ENCODE measurements around the gene SPAG7.

The SPAG7 gene

GRCh38 chr17:4974115-4974670 is 6.6 kb upstream of the SPAG7 start:
- no peak for DNase-seq

GRCh38 chr17:4973256-4974114 is 5.9 kb upstream of the SPAG7 start:
- peak in 1 of 2 experiments; percentile 1 for DNase-seq

DNA sequence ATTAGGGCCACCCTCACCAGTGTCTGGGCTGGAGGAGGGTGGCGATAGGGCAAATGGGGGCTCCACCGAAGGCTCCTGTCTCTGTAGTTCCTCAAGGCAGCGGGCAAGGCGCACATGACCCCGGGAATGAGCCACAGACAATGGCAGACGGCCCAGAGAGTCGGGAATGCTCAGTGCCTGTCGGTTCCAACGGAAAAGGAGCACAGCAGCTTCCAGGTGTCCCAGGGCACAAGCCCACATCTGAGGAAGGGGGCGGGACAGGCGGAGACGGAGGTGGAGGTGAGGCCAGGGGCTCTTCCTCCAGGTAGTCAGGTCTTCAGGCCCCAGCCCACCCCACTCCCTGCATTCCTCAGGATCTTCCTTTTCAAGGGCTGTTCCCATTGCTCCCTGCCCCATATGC is 5.1 kb upstream of the SPAG7 start:
- no peak for DNase-seq

DNA sequence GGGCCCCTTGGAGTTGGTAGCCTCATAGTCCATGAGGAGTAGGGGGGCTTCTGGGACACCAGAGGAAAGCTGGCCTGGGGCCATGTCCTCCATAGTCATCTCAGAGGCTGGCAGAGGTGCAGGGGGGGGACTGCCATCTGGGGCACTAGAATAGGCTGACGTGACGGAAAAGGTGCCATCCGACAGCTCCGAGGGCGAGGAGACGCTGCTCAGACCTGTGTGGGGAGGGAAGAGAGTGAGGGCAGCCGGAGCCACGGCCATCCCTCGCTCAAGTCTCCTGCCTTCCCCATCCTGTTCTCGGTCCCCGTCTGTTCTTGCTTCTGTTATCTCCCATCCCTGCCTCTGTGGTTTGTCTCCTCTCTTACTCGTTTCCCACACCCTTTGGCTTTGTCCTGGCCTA is 4.7 kb upstream of the SPAG7 start:
- DNase-seq, result no peak

DNA sequence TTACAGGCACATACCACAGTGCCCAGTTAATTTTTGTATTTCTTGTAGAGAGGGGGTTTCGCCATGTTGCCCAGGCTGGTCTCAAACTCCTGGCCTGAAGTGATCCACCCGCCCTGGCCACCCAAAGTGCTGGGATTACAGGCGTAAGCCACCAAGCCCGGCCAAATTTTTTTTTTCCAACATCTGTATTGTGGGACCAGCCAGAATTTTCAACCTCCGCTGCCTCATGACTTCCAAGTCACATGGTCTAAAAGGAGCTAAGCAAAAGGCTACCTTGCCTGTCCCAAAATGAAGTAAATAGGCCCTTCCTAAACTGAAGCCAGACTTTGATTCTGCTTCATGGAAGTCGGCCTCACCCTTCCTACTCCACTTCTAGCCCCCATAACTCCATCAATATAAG is 4.2 kb upstream of the SPAG7 start:
- DNase-seq, result no peak

- no peak for DNase-seq
Observed at GRCh38 chr17:4970273-4970672, 2.7 kb upstream of the SPAG7 start.

GRCh38 chr17:4969551-4970173 is 2.0 kb upstream of the SPAG7 start:
- DNase-seq, result no peak

GRCh38 chr17:4969047-4969550 is 1.5 kb upstream of the SPAG7 start:
- DNase-seq, result peak in 1 of 2 experiments; percentile 5

DNA sequence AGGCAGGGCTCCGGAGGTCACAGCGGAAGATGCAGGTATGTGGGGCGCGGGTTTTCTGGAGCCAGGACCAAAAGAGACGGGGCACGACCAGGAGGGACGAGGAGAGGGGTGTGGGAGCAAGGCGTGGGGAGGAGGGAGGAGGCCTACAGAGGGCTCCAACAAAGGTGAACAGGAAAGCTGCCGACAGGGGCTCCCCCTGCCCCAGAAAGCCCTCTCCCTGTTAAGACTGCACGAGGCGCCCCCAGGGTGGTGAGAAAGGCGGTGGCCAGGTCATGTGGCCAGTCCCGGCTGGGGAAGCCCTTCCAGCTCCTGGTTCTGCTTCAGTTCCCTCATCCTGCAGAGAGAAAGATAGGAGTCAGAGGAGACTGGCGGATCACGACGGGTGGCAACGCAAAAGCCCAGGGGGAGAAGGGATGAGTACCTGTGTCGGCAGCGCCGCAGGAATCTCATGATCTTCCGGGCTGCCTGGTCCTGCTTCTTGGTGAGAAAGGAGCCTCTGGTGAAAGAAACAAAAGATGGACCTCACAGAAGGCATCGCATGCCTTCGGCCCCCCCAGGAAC is 949 bp upstream of the SPAG7 start:
- DNase-seq, result no peak

DNA sequence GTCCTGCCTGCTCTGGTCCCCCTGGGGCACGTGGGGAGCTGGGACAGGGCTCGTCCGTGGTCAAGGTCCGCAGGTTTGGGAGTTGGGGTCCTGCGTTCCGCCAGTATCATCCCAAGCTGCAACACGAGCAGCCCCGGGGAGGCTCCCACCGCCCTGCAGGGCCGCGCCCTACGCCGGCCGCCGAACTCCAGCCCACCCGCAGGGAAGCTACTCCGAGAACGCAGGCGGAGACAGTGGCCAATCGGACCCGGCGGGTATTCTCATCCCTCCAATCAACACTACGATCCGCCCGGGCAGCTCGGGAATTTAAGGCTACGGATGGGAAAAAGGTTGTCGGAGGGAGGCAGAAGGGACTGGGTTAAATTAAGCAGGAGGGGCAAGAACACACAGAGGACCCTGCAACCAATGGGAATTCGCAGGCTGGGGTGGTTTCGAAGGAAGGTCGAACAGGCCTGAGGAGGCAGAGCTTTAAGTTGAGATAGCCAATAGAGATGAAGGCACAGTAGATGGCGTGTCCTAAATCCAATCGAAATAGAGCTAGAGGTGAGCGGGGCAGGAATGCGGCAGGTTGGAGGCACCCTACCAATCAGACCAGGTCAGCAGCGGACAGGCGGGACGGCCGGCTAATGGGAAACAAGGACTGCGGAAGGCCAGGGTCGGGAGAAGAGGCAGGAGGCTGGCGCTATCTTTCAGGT is 626 bp downstream of the SPAG7 start:
- peak; percentile 85 to 94 for DNase-seq

DNA sequence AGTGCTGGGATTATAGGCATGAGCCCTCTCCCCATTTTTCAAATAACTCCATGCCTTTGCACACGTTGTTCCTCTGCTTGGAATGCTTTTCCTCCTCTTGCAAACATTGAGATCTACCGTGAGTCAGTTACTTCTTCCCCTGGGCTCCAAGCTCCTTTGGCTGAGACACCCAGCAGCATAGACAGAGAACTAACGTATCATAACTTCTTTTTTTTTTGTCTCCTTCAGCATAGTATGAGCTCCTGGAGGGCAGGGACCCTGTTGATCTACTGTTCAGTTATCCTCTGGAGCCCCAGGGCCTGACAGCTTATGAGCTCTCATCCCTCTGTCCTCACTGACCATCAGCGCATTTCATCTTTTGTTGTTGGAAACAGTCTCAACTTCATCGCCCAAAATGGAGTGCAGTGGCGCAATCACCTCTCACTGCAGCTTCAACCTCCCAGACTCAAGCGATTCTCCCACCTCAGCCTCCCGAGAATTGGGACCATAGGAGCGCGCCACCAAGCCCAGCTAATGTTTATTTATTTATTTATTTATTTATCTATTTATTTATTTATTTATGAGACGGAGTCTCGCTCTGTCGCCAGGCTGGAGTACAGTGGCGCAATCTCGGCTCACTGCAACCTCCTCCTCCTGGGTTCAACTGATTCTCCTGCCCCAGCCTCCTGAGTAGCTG is 2.2 kb downstream of the SPAG7 start:
- no peak for DNase-seq

- no peak for DNase-seq
Observed at GRCh38 chr17:4960279-4960922, 7.2 kb downstream of the SPAG7 start.

- no peak for DNase-seq
Observed at GRCh38 chr17:4959261-4959965, 8.2 kb downstream of the SPAG7 start.

GRCh38 chr17:4958102-4958501 is 9.5 kb downstream of the SPAG7 start:
- no peak for DNase-seq

GRCh38 chr17:4956493-4957061 is 11.0 kb downstream of the SPAG7 start:
- peak in 1 of 2 experiments; percentile 14 for DNase-seq

GRCh38 chr17:4955091-4955490 is 12.5 kb downstream of the SPAG7 start:
- DNase-seq, result no peak

GRCh38 chr17:4953451-4953961 is 14.1 kb downstream of the SPAG7 start:
- DNase-seq, result no peak

- DNase-seq, result no peak
Observed at GRCh38 chr17:4951486-4951885, 16.1 kb downstream of the SPAG7 start.

GRCh38 chr17:4950746-4951204 is 16.8 kb downstream of the SPAG7 start, which contains the start of gene ENO3:
ENO3 (plus strand) TSS chr17:4951119; CDS start chr17:4951830, 711 bp downstream.
- DNase-seq, result no peak

DNA sequence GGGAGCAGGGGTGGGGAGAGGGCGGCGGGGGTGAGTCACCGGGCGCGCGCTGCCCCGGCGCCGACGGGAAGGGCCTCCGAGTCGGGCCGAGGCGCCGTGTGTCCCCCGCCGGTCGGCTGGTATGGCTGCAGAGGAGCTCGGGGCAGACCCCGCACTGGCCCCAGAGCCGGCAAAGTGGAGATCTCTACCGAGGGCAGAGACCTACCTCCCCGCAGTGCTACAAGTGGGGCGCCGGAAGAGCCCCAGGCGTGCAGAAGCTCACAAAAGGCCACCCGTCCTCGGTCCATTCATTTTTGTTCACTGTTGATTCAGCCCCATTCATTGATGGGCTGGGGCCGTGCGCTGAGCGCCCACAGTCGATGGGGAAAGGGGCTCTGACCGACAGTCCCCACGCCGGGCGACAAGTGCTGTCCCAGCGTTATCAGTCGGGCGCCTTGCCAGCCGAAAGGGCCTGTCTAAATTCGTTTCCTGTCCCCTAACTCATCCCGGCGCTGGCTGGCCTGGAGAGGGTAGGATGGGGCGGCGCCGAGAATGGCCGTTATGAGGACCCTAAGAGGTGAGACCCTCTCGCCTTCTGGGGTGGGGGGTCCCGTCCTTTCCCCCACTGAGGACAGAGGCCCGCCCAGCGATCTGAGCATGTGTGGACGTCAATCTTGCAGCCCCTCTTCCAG is 17.4 kb downstream of the SPAG7 start:
- DNase-seq, result no peak
